Fibroblast of pulmonary artery (primary cell): ENCODE measurements around the gene PDCD10.
A peak's percentile ranks its signal among the peaks of the same experiment; 100 is the strongest.

Experiments used
- DNase-seq: peaks from one replicate; pipeline ENCODE4 v3.0.0-alpha.2; 2010; ENCODE audit warnings: low read depth
- H3K4me3 ChIP-seq: replicated peaks from 2 replicates; pipeline ENCODE4 v1.5.1; 2011; ENCODE audit warnings: low read depth, mild to moderate bottlenecking, control low read depth, low read length, moderate library complexity
- TF ChIP-seq, protein P1 (sequence below): IDR thresholded peaks from 2 replicates; pipeline ENCODE4 v1.5.1; 2011; ENCODE audit warnings: mild to moderate bottlenecking, control low read depth, low read length, inconsistent platforms; ENCODE audit errors: missing control alignments

The PDCD10 gene

DNA sequence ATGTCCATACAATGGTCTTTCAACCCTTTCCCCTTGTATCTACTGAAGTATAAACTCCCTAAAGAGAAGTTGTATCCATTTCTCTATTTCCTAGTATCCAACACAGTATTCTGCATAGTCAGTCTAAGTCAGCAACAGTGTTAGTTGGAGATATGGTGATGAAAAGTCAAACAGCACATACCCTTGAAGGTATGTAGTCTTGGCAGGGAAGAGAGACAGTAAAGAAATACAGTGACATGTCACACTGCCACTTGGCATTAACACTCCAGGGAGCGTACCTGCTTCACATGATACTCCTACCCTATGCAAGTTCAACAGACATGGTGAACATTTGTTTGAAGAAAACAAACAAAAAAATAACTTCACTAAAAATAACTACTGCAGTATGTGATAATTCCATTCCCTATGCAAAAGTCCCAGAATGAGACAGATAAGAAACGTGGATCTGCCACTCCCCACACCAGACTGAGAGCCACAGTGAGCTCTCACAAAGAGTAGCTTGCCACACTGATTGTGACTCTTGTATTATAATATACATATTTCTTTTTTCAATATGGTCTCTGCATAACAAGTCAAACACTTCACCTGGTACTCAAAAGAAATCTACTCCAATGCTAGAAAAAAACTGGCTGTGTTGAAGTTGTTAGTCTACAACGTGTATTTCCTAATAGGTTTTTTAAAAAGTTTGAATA is 5.9 kb downstream of the PDCD10 start:
- TF ChIP-seq, protein P1, sequence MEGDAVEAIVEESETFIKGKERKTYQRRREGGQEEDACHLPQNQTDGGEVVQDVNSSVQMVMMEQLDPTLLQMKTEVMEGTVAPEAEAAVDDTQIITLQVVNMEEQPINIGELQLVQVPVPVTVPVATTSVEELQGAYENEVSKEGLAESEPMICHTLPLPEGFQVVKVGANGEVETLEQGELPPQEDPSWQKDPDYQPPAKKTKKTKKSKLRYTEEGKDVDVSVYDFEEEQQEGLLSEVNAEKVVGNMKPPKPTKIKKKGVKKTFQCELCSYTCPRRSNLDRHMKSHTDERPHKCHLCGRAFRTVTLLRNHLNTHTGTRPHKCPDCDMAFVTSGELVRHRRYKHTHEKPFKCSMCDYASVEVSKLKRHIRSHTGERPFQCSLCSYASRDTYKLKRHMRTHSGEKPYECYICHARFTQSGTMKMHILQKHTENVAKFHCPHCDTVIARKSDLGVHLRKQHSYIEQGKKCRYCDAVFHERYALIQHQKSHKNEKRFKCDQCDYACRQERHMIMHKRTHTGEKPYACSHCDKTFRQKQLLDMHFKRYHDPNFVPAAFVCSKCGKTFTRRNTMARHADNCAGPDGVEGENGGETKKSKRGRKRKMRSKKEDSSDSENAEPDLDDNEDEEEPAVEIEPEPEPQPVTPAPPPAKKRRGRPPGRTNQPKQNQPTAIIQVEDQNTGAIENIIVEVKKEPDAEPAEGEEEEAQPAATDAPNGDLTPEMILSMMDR, result no peak
- no peak for DNase-seq
- H3K4me3 ChIP-seq, result no peak overlapping the region

DNA sequence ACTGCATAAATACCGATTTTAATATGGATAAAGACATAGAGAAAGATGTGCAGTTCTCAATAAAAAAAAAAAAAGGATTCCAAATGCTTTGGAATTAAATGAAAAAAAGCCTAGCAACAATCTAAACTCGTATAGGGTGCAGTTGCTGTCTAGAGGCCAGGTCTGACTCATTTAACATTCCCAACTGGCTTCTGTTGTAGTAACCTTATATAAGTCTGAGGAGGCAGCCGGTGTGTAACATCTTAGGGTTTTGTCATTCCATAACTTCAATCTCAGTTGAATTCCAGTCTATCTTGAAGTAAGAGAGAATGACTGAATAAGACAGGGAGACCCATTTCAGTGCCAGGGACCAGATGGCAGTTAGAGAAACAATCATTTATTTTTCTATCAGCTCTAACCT is 6.5 kb downstream of the PDCD10 start:
- H3K4me3 ChIP-seq, result no peak overlapping the region
- TF ChIP-seq, protein P1, result no peak
- peak; percentile 76 for DNase-seq

DNA sequence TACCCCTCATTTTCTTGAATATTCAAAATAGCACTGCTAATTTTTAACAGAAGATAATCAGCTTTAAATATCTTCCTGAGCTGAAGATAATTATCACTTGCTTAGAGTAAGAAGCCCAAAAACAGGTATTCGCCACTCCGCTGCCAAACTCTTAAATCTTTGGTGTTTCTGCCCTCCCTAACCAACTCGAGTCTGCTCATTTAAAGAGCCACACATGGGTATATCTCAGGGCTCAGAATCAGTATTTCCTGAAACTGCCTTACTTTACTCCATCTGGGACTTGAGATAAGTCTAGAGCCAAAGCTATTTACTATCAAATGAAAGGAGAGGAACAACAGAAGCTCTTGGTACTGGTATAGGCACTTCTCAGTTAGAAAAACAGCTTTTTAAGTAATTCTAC is 10.8 kb downstream of the PDCD10 start:
- TF ChIP-seq, protein P1, result no peak
- H3K4me3 ChIP-seq, result no peak overlapping the region
- DNase-seq, result no peak

DNA sequence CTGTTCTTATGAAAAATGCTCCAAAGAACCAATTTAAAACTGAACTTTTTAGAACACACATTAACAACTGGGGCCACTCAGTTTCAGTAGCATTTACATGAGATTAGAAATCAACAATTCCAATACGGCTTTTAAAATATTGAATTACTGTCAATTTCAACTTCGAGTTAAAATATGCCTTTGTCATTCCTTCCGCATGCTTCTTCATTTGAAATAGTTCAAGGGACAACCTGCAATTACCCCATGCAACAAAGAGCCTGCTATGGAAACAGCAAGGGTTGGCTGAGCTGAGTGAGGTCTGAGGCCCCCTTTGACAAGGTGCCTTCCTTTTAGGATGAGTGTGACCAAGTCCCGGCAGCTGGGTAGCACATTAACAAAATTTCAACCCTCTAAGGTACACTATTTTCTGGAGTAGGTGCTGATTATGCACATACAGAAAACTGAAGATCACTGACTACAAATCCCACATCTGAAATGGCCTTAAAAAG is 11.6 kb downstream of the PDCD10 start:
- TF ChIP-seq, protein P1, result no peak
- no peak for DNase-seq
- no peak overlapping the region for H3K4me3 ChIP-seq

DNA sequence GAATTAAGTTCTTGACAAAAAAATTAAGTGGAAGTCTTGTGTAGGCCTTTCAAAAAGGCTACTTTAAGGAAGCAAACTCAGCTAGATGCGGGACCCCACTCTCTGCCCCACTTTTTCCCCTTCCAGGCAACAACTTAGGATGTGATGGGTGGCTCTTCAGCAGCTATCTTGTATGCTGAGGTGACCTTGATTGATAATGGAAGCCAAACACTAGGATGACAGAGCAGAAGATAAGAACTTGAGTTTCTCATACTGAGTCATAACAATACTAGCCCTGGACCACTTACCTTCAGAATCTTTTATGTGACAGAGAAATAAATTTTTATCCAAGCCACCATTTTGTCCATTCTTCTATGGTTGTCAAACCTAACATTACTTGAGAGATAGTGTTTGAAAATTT is 16.1 kb downstream of the PDCD10 start:
- H3K4me3 ChIP-seq, result no peak overlapping the region
- DNase-seq, result no peak
- TF ChIP-seq, protein P1, result no peak

DNA sequence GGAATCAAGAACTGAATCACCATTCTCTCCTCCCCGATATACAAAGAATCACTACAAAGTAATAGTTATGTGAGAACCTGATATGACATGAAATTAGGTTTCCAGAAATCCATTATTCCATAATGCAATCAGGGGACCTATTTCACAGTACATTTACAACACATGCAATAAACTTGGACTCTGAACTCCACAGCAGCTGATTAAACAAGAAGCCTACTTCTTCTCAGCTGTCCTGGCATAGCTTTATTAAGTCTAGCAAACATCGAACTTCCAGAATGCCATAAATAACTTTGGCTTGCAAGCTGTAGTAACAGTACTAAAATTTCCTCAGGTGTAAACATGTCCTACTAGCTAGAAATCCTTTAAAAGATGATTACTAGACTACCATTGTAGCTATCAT is 17.8 kb downstream of the PDCD10 start:
- no peak overlapping the region for H3K4me3 ChIP-seq
- DNase-seq, result no peak
- TF ChIP-seq, protein P1, result no peak

DNA sequence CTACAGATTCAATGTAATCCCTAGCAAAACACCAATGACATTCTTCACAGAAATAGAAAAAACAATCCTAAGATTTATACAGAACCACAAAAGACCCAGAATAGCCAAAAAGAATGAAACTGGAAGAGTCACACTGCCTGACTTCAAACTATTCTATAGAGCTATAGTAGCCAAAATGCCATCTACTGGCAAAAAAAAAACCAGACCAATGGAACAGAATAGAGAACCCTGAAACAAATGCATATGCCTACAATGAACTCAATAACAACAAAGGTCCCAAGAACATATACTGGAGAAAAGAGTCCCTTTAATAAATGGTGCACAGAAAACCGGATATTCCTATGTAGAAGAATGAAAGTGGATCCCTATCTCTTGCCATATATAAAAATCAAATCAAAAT is 19.8 kb downstream of the PDCD10 start:
- TF ChIP-seq, protein P1, result no peak
- no peak for DNase-seq
- H3K4me3 ChIP-seq, result no peak overlapping the region
